KMS-11 (cell line): ENCODE measurements around the gene DSCAML1.

Experiments
- H2AFZ ChIP-seq: fragments of 200-600 bp; sonication (generic); 2 replicates; pipeline ENCODE4 v1.6.1; 2016; ENCODE audit warnings: antibody characterized with exemption, mixed run types, low read depth
- H3K27ac ChIP-seq: fragments of 200-600 bp; sonication (generic); 2 replicates; pipeline ENCODE4 v1.6.1; 2016; ENCODE audit warnings: mild to moderate bottlenecking, mixed run types
- H3K27me3 ChIP-seq: fragments of 200-600 bp; sonication (generic); 2 replicates; pipeline ENCODE4 v1.6.1; 2017; ENCODE audit warnings: mild to moderate bottlenecking, low read depth, mixed run types, moderate library complexity; ENCODE audit not compliant: insufficient read depth
- H3K36me3 ChIP-seq: fragments of 200-600 bp; sonication (generic); 2 replicates; pipeline ENCODE4 v1.6.1; 2017; ENCODE audit warnings: mild to moderate bottlenecking, mixed run types; ENCODE audit not compliant: insufficient read depth
- H3K4me1 ChIP-seq: fragments of 200-600 bp; sonication (generic); 2 replicates; pipeline ENCODE4 v1.6.1; 2016; ENCODE audit warnings: mild to moderate bottlenecking, low read depth, mixed run types; ENCODE audit not compliant: poor library complexity, severe bottlenecking
- H3K4me2 ChIP-seq: fragments of 200-600 bp; sonication (generic); 2 replicates; pipeline ENCODE4 v1.7.0; 2016; ENCODE audit warnings: mild to moderate bottlenecking, mixed run types
- H3K4me3 ChIP-seq: fragments of 200-600 bp; sonication (generic); IDR thresholded peaks from 2 replicates; pipeline ENCODE4 v1.6.1; 2017; ENCODE audit warnings: low read depth, low read length, mixed read lengths; ENCODE audit not compliant: insufficient read depth
- H3K79me2 ChIP-seq: fragments of 200-600 bp; sonication (generic); 2 replicates; pipeline ENCODE4 v1.6.1; 2016; ENCODE audit warnings: low read depth, mixed run types; ENCODE audit not compliant: insufficient read depth
- H3K9ac ChIP-seq: fragments of 200-600 bp; sonication (generic); 2 replicates; pipeline ENCODE4 v1.6.1; 2016; ENCODE audit warnings: mild to moderate bottlenecking, mixed run types
- H4K20me1 ChIP-seq: fragments of 200-600 bp; sonication (generic); 2 replicates; pipeline ENCODE4 v1.6.1; 2016; ENCODE audit warnings: mild to moderate bottlenecking, mixed run types; ENCODE audit not compliant: insufficient read depth
- TF ChIP-seq, protein P1 (sequence below): fragments of 200-600 bp; sonication (generic); conservative IDR thresholded peaks from 2 replicates; pipeline ENCODE4 v1.6.1; 2017; ENCODE audit warnings: low read depth, mild to moderate bottlenecking, antibody characterized with exemption, low read length, moderate library complexity, mixed read lengths

Gene DSCAML1

GRCh38 chr11:117415358-117415896 is 381.6 kb downstream of the DSCAML1 start:
- H3K27me3 ChIP-seq: no peaks in the 10 kb centered on the region
- H3K4me2 ChIP-seq: no peak overlapping the region

GRCh38 chr11:117414724-117415123 is 382.3 kb downstream of the DSCAML1 start:
- H3K4me3 ChIP-seq: no peak overlapping the region
- no peaks in the 10 kb centered on the region for H3K36me3 ChIP-seq
- H2AFZ ChIP-seq: no peak overlapping the region
- no peaks in the 10 kb centered on the region for H3K4me1 ChIP-seq
- no peak overlapping the region for H3K4me2 ChIP-seq
- H3K27me3 ChIP-seq: no peaks in the 10 kb centered on the region
- TF ChIP-seq, protein P1, sequence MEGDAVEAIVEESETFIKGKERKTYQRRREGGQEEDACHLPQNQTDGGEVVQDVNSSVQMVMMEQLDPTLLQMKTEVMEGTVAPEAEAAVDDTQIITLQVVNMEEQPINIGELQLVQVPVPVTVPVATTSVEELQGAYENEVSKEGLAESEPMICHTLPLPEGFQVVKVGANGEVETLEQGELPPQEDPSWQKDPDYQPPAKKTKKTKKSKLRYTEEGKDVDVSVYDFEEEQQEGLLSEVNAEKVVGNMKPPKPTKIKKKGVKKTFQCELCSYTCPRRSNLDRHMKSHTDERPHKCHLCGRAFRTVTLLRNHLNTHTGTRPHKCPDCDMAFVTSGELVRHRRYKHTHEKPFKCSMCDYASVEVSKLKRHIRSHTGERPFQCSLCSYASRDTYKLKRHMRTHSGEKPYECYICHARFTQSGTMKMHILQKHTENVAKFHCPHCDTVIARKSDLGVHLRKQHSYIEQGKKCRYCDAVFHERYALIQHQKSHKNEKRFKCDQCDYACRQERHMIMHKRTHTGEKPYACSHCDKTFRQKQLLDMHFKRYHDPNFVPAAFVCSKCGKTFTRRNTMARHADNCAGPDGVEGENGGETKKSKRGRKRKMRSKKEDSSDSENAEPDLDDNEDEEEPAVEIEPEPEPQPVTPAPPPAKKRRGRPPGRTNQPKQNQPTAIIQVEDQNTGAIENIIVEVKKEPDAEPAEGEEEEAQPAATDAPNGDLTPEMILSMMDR: no peak
- H4K20me1 ChIP-seq: no peaks in the 10 kb centered on the region
- no peak overlapping the region for H3K27ac ChIP-seq
- no peak overlapping the region for H3K9ac ChIP-seq
- H3K79me2 ChIP-seq: no peaks in the 10 kb centered on the region

More at GRCh38 chr11:117415358-117415896, 381.6 kb downstream of the DSCAML1 start:
- H3K4me1 ChIP-seq: no peaks in the 10 kb centered on the region
- no peaks in the 10 kb centered on the region for H4K20me1 ChIP-seq
- no peak overlapping the region for H3K9ac ChIP-seq
- H2AFZ ChIP-seq: no peak overlapping the region
- no peak overlapping the region for H3K4me3 ChIP-seq
- no peaks in the 10 kb centered on the region for H3K36me3 ChIP-seq
- TF ChIP-seq, protein P1: no peak
- H3K79me2 ChIP-seq: no peaks in the 10 kb centered on the region
- no peak overlapping the region for H3K27ac ChIP-seq

GRCh38 chr11:117413616-117414015 is 383.4 kb downstream of the DSCAML1 start:
- Histone ChIP-seq H3K27me3 (no peaks in the 10 kb centered on the region), H3K4me2 (no peak overlapping the region), H3K4me1 (no peaks in the 10 kb centered on the region), H3K79me2 (no peaks in the 10 kb centered on the region), H2AFZ (no peak overlapping the region), H3K27ac (no peak overlapping the region), H3K4me3 (no peak overlapping the region), H3K36me3 (no peaks in the 10 kb centered on the region), H3K9ac (no peak overlapping the region), H4K20me1 (no peaks in the 10 kb centered on the region)
- TF ChIP-seq, protein P1: no peak

- H3K36me3 ChIP-seq: no peaks in the 10 kb centered on the region
- H4K20me1 ChIP-seq: no peaks in the 10 kb centered on the region
- no peaks in the 10 kb centered on the region for H3K79me2 ChIP-seq
- H3K27me3 ChIP-seq: no peaks in the 10 kb centered on the region
- no peak overlapping the region for H3K4me3 ChIP-seq
- TF ChIP-seq, protein P1: no peak
- H2AFZ ChIP-seq: no peak overlapping the region
- H3K4me1 ChIP-seq: no peaks in the 10 kb centered on the region
- H3K27ac ChIP-seq: no peak overlapping the region
- no peak overlapping the region for H3K9ac ChIP-seq
- H3K4me2 ChIP-seq: no peak overlapping the region
These were observed 384.3 kb downstream of the DSCAML1 start for GRCh38 chr11:117412653-117413275.
